GM21528 (cell line): ENCODE data around the gene MSI2.
"Not testable (repeated sequence)": the region's sequence is repeated elsewhere in the genome, so short reads cannot be mapped to it uniquely, and the experiment has no call there.

Experiments used
- ATAC-seq: cut with Tn5 transposase; IDR thresholded peaks from one replicate; pipeline ENCODE4 v1.9.1; 2021; ENCODE audit warnings: mild to moderate bottlenecking, moderate library complexity; ENCODE audit not compliant: unreplicated experiment, low FRiP score

The MSI2 gene

GRCh38 chr17:57288773-57289121 lies 32.4 kb downstream of the MSI2 start:
- ATAC-seq, result no peak

GRCh38 chr17:57289130-57289529 lies 32.8 kb downstream of the MSI2 start:
- no peak for ATAC-seq

- no peak for ATAC-seq
These were observed 33.3 kb downstream of the MSI2 start for GRCh38 chr17:57289613-57290012.

- ATAC-seq, result no peak
These were observed 34.7 kb downstream of the MSI2 start for GRCh38 chr17:57290981-57291380.

- ATAC-seq, result no peak
These were observed 35.8 kb downstream of the MSI2 start for GRCh38 chr17:57292091-57292490.

- ATAC-seq, result no peak
These were observed 36.8 kb downstream of the MSI2 start for GRCh38 chr17:57293077-57293476.

- no peak for ATAC-seq
These were observed 37.8 kb downstream of the MSI2 start for GRCh38 chr17:57294101-57294500.

- no peak for ATAC-seq
These were observed 38.5 kb downstream of the MSI2 start for GRCh38 chr17:57294629-57295501.

- ATAC-seq, result no peak
These were observed 39.3 kb downstream of the MSI2 start for GRCh38 chr17:57295526-57296023.

- no peak for ATAC-seq
These were observed 39.9 kb downstream of the MSI2 start for GRCh38 chr17:57296231-57296630.

- ATAC-seq, result no peak
These were observed 42.9 kb downstream of the MSI2 start for GRCh38 chr17:57299176-57299575.

GRCh38 chr17:57300592-57300991 lies 44.3 kb downstream of the MSI2 start:
- not testable (repeated sequence) for ATAC-seq

- no peak for ATAC-seq
These were observed 46.6 kb downstream of the MSI2 start for GRCh38 chr17:57302690-57303465.

GRCh38 chr17:57305144-57305728 lies 48.9 kb downstream of the MSI2 start:
- ATAC-seq, result no peak

GRCh38 chr17:57305908-57306504 lies 49.7 kb downstream of the MSI2 start:
- no peak for ATAC-seq

- no peak for ATAC-seq
These were observed 52.3 kb downstream of the MSI2 start for GRCh38 chr17:57308543-57309186.

GRCh38 chr17:57309479-57309878 lies 53.2 kb downstream of the MSI2 start:
- no peak for ATAC-seq

- ATAC-seq, result no peak
These were observed 55.2 kb downstream of the MSI2 start for GRCh38 chr17:57311281-57312216.

- ATAC-seq, result no peak
These were observed 55.9 kb downstream of the MSI2 start for GRCh38 chr17:57312242-57312641.
